Muscle of leg (tissue), 11 donors: Measurements from ENCODE around the gene NOX4. TPM values are rescaled to one million over a fixed set of nuclear protein-coding genes. Genes with fewer than 3 reads are reported as not detected.
"Not testable (repeated sequence)": the region's sequence is repeated elsewhere in the genome, so short reads cannot be mapped to it uniquely, and the experiment has no call there.

Experiments
- DNase-seq: peaks from one replicate; pipeline ENCODE4 v3.0.0; 2013
- H3K27ac ChIP-seq: one replicate; pipeline ENCODE4 v1.5.1; 2013; ENCODE audit warnings: mild to moderate bottlenecking, low read length, control low read depth
- H3K27me3 ChIP-seq: one replicate; pipeline ENCODE4 v1.6.1; 2013; ENCODE audit warnings: low read length; ENCODE audit not compliant: control insufficient read depth, insufficient read depth
- H3K36me3 ChIP-seq: one replicate; pipeline ENCODE4 v1.6.1; 2013; ENCODE audit warnings: low read length; ENCODE audit not compliant: control insufficient read depth, insufficient read depth
- H3K4me1 ChIP-seq: one replicate; pipeline ENCODE4 v1.6.1; 2013; ENCODE audit warnings: low read length; ENCODE audit not compliant: control insufficient read depth, insufficient read depth
- H3K4me3 ChIP-seq: one replicate; pipeline ENCODE4 v1.5.1; 2013; ENCODE audit warnings: low read length, control low read depth
- H3K9me3 ChIP-seq: replicated peaks from 2 replicates; pipeline ENCODE4 v1.6.1; 2013; ENCODE audit warnings: low read depth, low read length; ENCODE audit not compliant: control insufficient read depth
- WGBS: methylation state at CpG from one replicate; pipeline ENCODE4 v1.1.5; 2013; ENCODE audit warnings: missing lambda C conversion rate; ENCODE audit not compliant: insufficient coverage; 5-methylcytosine and 5-hydroxymethylcytosine counted together
- polyA plus RNA-seq, 8 donors: library from polyadenylated mRNA; unstranded; fragments of 120-200 nt; gene quantifications; one replicate each; pipeline versions ENCODE4 v1.2.1 to v1.2.3, GENCODE V29; 2013; ENCODE audit warnings: inconsistent platforms in 1 of 8, low replicate concordance in 1 of 8; ENCODE audit not compliant: insufficient read length in 8 of 8, insufficient read depth in 1 of 8
- total RNA-seq: library from RNA; stranded (reverse); fragments of 120-200 nt; gene quantifications from one replicate; pipeline ENCODE4 v1.2.4, GENCODE V29; 2013

NOX4 gene
- total and polyA plus RNA-seq, 9 donors, result 1.7 to 3.7 (median 2.8) TPM

GRCh38 chr11:89327885-89328284 lies 163.3 kb downstream of the NOX4 start:
- Histone ChIP-seq H3K27me3 (no peaks in the 10 kb centered on the region), H3K27ac (no peak overlapping the region), H3K9me3 (no peaks in the 10 kb centered on the region), H3K36me3 (no peaks in the 10 kb centered on the region), H3K4me3 (no peak overlapping the region), H3K4me1 (no peaks in the 10 kb centered on the region)
- no peak for DNase-seq
- WGBS, result 91% methylated on average over 2 of the region's 5 CpGs

- WGBS, result no CpG with 5 or more reads among the region's 2 CpGs
- H3K36me3 ChIP-seq, result no peaks in the 10 kb centered on the region
- no peaks in the 10 kb centered on the region for H3K9me3 ChIP-seq
- no peaks in the 10 kb centered on the region for H3K4me1 ChIP-seq
- no peaks in the 10 kb centered on the region for H3K27me3 ChIP-seq
- no peak overlapping the region for H3K4me3 ChIP-seq
- no peak for DNase-seq
- no peak overlapping the region for H3K27ac ChIP-seq
These were observed 169.8 kb downstream of the NOX4 start for GRCh38 chr11:89321401-89321800.

- H3K4me3 ChIP-seq, H3K36me3 ChIP-seq, H3K4me1 ChIP-seq, DNase-seq, H3K27ac ChIP-seq, H3K27me3 ChIP-seq, H3K9me3 ChIP-seq: not testable (repeated sequence)
- 100% methylated on average over 1 of the region's 3 CpGs for WGBS
These were observed 180.6 kb downstream of the NOX4 start for GRCh38 chr11:89310607-89311006.

- H3K36me3 ChIP-seq, H3K27ac ChIP-seq, H3K4me3 ChIP-seq, H3K9me3 ChIP-seq, H3K27me3 ChIP-seq, H3K4me1 ChIP-seq, DNase-seq: not testable (repeated sequence)
- WGBS, result no CpG with 5 or more reads among the region's 3 CpGs
These were observed 181.7 kb downstream of the NOX4 start for GRCh38 chr11:89309321-89309985.

GRCh38 chr11:89308272-89308671 lies 182.9 kb downstream of the NOX4 start:
- DNase-seq, H3K27me3 ChIP-seq, H3K4me3 ChIP-seq, H3K9me3 ChIP-seq, H3K27ac ChIP-seq, H3K4me1 ChIP-seq, H3K36me3 ChIP-seq: not testable (repeated sequence)
- WGBS, result no CpG with 5 or more reads among the region's 1 CpG

- no CpG with 5 or more reads among the region's 1 CpG for WGBS
- not testable (repeated sequence) for H3K27ac ChIP-seq, DNase-seq, H3K27me3 ChIP-seq, H3K4me1 ChIP-seq, H3K9me3 ChIP-seq, H3K4me3 ChIP-seq, H3K36me3 ChIP-seq
These were observed 188.1 kb downstream of the NOX4 start for GRCh38 chr11:89303029-89303428.

- WGBS, result no CpG with 5 or more reads among the region's 7 CpGs
- not testable (repeated sequence) for H3K27ac ChIP-seq, H3K36me3 ChIP-seq, H3K4me1 ChIP-seq, H3K9me3 ChIP-seq, H3K27me3 ChIP-seq, H3K4me3 ChIP-seq, DNase-seq
These were observed 196.2 kb downstream of the NOX4 start for GRCh38 chr11:89295023-89295422.

GRCh38 chr11:89293965-89294679 lies 197.1 kb downstream of the NOX4 start:
- 7% methylated on average over 7 of the region's 18 CpGs for WGBS
- Histone ChIP-seq H3K9me3 (no peaks in the 10 kb centered on the region), H3K4me1 (no peaks in the 10 kb centered on the region), H3K4me3 (peak overlapping the region; percentile 28), H3K27ac (no peak overlapping the region), H3K36me3 (no peaks in the 10 kb centered on the region), H3K27me3 (no peaks in the 10 kb centered on the region)
- peak; percentile 59 for DNase-seq

- H3K36me3 ChIP-seq, DNase-seq, H3K27ac ChIP-seq, H3K27me3 ChIP-seq, H3K9me3 ChIP-seq, H3K4me3 ChIP-seq, H3K4me1 ChIP-seq: not testable (repeated sequence)
- no CpG with 5 or more reads among the region's 3 CpGs for WGBS
These were observed 203.2 kb downstream of the NOX4 start for GRCh38 chr11:89288004-89288403.

GRCh38 chr11:89286601-89287000 lies 204.6 kb downstream of the NOX4 start:
- H3K36me3 ChIP-seq, H3K4me3 ChIP-seq, H3K27ac ChIP-seq, H3K4me1 ChIP-seq, H3K27me3 ChIP-seq, DNase-seq, H3K9me3 ChIP-seq: not testable (repeated sequence)
- WGBS, result no CpG with 5 or more reads among the region's 1 CpG
